Hematopoietic multipotent progenitor cell treated with erythropoietin and hydrocortisone succinate and interleukin-3 and kit ligand, for 4 days (in vitro differentiated cells): ENCODE measurements around the gene PDGFD.

Experiments
- DNase-seq: peaks from one replicate; pipeline ENCODE4 v3.0.0-alpha.2; 2015

The PDGFD gene

GRCh38 chr11:104164028-104164520, at the start of gene PDGFD:
Gene PDGFD, minus strand, starts transcription at chr11:104164147.
- peak; percentile 93 for DNase-seq

DNA sequence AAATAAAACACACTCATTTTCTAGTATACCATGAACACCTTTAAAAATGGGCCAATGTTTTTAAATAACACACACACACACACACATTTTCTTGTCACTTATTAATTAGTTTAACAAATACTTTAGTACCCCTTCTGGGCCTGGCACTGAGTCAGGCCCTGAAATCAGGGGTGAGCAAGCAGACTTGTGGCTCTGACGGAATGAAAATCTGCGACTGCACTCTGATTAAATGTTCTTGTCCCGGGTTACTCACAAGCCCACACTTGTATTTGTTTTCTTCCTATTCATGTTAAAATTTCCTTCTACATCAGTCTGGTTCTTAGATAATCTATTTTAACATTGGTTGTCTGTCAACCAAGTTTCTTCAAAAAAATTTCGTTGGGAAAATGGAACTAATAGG, 43.0 kb upstream of the PDGFD start:
- DNase-seq: no peak

DNA sequence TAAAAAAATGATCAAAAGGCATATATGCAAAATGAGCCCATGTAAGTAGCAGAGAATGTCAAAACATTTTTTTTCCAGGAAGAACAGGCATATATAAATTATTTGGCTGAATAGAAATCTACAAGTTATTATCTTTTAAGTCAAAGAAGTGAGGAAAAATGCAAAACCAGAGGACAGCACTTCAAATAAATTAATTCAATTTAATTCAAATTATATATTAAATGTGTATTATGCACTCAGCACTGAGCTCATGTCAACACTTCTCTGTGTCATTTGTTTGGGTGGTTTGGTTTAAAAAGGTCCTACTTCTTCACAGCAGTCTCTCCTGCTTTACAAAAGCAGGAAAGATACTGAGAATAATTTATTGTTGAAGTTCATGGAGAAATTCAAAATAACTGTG, 41.9 kb upstream of the PDGFD start:
- DNase-seq: no peak

- DNase-seq: no peak
Measured at GRCh38 chr11:104200688-104201087, 36.7 kb upstream of the PDGFD start.

- no peak for DNase-seq
Measured at GRCh38 chr11:104199053-104199452, 35.1 kb upstream of the PDGFD start.

DNA sequence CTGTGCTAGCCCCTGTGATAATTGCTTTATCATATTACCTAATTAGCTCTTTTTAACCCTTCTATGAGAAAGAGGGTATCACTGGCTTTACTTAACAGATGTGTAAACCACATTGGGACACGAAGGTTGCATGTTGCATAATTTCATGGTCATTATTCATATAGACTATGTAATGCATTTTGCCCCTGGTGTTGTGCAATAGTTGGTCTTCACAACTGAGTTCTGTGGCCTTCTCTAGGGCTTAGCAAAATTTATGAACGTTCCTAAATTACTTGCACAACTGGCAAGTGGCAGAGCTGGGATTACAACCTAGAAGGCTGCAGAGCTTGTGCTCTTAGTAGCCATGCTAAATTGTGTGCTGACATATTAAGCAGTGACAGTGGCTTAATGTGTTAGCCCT, 34.6 kb upstream of the PDGFD start:
- peak; percentile 83 for DNase-seq

GRCh38 chr11:104191124-104191523, 27.2 kb upstream of the PDGFD start:
- no peak for DNase-seq

DNA sequence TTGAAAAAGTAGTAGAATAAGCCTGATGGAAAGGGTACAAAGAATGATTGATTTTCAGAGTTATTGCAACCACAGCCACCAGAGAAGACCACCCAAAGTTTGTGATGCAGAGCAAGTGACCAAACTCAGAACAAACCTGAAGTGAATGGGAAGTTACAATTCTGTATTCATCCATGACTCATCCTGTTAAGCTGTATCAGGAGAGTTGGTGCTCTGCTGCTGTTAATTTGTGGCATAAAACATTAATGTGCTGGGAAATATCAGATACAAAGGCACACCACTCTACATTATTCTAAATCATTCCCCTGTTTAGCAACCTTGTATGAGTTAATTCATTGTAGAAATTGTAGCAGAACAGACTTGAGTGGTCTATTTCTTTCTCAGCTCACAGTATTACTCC, 19.6 kb upstream of the PDGFD start:
- no peak for DNase-seq

DNA sequence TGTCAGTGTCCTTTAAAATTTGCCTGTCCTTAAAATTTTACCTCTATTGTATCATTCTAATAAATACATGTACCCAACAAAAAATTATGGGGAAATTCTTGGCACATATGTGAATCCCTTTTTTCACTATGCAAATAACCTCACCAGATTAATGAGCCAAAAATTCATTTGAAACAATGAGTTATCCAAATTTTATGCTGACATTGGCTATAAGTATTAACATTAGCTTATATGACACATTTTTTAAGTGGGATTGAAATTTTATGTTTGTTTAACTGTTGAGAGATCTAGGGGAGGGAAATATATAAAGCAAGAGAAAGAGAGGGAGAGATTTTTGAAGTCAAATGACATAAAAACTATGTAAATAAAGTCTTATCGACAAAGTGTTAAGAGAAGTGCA, 11.8 kb upstream of the PDGFD start:
- no peak for DNase-seq

- DNase-seq: no peak
Measured at GRCh38 chr11:104169091-104169490, 5.1 kb upstream of the PDGFD start.

DNA sequence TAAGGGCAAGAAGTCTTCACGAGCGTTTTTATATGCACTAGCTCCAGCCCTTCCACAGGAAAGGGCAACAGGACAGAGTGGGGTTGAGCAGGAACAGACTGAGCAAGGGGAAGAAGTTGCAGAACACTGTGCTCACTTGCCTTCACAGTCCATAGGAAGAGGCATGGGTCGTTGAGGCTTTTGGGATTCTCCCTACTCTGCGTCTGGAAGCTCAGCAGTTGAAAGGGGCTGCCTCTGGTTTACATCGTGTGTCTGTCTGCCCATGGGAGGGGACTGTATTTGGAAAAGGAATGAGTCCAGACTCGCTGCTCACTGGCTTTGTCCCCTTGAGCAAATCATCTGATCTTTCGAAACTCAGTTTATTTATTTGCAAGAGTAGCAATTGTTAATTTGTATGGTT, 1.1 kb upstream of the PDGFD start:
- no peak for DNase-seq

- peak; percentile 49 for DNase-seq
Measured at GRCh38 chr11:104163100-104164027, 583 bp downstream of the PDGFD start.

GRCh38 chr11:104161751-104162450, 2.0 kb downstream of the PDGFD start:
- DNase-seq: no peak

DNA sequence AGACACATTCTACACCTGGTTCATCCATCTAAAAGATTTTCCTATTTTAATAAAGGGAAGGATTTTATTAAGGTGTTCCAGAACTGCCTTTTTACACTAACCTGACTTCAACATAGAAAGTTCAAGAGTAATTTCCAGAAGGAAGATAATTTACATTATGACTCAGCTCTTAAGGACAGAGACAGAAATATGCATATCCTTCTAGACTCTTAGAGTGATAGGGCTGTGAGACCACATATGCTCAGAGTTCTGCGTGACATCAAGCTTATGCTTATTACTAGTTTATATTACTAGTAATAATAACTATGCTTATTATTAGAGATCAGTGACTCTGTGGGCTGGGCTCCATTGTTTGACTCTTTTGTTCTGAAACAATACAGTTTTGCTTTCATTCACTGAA, 4.6 kb downstream of the PDGFD start:
- DNase-seq: no peak

GRCh38 chr11:104155375-104155774, 8.6 kb downstream of the PDGFD start:
- no peak for DNase-seq

DNA sequence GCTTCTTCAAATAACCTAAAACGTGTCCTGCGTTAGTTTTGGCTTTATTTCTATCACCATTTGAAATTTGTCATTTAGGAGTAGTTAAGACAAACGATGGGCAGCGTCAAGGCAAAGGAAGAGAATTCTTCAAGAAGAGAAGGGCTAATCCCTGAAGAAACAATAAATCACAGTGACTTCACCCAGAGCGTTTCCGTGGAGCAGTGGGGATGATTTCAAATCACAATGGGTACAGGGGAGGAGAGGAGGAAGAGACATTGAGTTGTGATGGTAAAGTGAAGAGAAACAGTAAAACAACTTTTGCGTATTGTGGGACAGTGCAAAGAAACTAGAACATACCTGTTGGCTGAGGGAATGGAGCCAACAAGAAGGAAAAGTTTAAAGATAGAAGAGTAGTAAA, 9.7 kb downstream of the PDGFD start:
- DNase-seq: no peak

GRCh38 chr11:104152941-104153505, 10.9 kb downstream of the PDGFD start:
- DNase-seq: peak; percentile 67

DNA sequence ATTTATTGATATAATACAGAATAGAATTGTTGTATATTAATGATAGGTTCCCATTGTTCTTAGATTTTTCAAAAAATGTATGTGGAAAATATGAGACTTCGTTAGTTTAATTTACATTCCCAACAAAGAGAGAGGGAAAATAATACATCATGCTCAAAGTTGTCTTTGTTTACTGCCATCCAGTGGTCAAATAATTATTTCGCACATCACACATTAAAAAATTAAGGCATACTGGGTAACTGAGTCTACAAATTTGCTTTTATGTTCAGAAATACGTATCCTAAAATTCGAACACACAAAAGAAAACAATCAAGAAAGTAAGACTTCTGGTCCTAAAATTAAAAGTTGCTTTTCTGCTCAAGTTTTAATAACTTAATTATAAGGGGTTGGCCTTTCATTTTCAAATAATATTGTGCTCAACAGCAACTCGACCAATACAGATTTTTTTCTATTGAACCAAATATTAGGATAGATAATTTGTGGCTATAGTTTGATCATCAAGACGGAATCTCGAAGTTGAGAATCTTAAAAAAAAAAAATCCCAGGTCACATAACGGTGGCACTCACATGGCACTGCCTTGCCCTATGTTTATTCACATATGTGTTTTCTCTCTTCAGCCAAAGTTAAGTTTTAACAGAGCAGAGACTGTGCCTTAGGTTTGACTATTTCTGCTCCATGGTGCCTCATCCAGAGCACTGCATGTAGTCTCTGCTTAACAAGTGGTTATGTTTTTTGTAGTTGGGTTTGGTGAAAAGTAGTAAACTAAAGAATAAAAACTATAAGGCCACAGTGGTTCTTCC, 12.3 kb downstream of the PDGFD start:
- peak; percentile 45 for DNase-seq

DNA sequence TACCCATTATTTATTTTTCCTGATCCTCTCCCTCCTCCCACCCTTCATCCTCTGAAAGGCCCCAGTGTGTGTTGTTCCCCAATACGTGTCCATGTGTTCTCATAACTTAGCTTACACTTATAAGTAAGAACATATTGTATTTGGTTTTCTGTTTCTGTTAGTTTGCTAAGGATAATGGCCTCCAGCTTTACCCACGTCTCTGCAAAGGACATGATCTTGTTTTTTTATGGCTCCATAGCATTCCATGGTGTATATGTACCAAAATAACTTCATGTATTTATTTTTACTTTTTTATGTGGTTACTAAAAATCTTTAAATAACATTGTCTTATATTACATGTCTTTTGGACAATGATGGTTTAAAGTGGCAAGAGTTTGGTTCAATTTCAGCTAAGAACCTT, 15.2 kb downstream of the PDGFD start:
- DNase-seq: no peak

DNA sequence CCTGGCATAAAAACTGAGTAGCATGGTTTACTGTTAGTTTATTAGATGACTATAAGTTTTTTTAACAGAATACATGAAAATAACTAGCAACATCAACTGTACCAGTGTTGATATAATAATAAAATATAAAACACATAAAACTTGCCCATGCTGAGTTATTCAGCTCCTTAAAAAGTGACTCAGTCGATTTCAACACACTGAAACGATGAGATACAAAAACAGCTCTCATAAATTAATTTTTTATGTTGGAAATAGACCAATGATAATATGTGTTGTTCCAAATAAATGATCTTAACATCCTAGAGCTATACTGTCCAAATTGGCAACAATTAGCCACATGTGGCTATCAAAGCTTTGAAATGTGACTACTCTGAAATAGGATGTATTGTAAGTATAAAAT, 15.9 kb downstream of the PDGFD start:
- DNase-seq: no peak

- no peak for DNase-seq
Measured at GRCh38 chr11:104146943-104147342, 17.0 kb downstream of the PDGFD start.

- DNase-seq: no peak
Measured at GRCh38 chr11:104146421-104146820, 17.5 kb downstream of the PDGFD start.

DNA sequence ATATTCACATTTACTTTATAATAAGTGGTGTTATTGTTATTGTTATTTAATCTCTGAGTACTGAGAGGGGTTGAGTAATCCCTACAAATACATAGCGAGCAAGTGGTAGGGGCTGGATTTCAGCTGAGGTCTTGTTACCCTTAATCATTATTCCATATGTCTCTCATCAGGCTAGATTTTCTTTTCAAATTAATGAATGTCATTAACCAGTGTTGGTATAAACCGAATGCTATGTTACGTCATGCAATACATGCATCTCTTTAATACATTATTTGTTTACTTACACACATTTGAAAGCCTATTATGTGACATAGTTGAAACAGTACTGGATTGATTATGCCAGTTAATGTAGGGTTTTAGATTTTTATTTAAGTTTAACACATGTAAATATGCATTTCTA, 18.9 kb downstream of the PDGFD start:
- no peak for DNase-seq
